ENCODE measurements around the gene CASP4.
"Not testable (repeated sequence)": the region's sequence is repeated elsewhere in the genome, so short reads cannot be mapped to it uniquely, and the experiment has no call there.

CASP4 gene

GRCh38 chr11:104968355-104968855 lies at the start of gene CASP4:
TSS of gene CASP4 (minus strand) at chr11:104968574. CDS start at chr11:104968525, 49 bp downstream.
- DNase-seq (ENCODE audit: low read depth), result no peak

- no peak for DNase-seq (ENCODE audit: low read depth)
Observed at GRCh38 chr11:105007463-105007862, 39.1 kb upstream of the CASP4 start.

- no peak for DNase-seq (ENCODE audit: low read depth)
Observed at GRCh38 chr11:105005451-105005845, 37.1 kb upstream of the CASP4 start.

GRCh38 chr11:105004021-105004420 lies 35.6 kb upstream of the CASP4 start:
- no peak for DNase-seq (ENCODE audit: low read depth)

GRCh38 chr11:105003151-105003550 lies 34.8 kb upstream of the CASP4 start:
- no peak for DNase-seq (ENCODE audit: low read depth)

GRCh38 chr11:105000797-105001196 lies 32.4 kb upstream of the CASP4 start:
- DNase-seq (ENCODE audit: low read depth), result no peak

GRCh38 chr11:105000167-105000566 lies 31.8 kb upstream of the CASP4 start:
- no peak for DNase-seq (ENCODE audit: low read depth)

- DNase-seq (ENCODE audit: low read depth), result no peak
Observed at GRCh38 chr11:104999721-105000120, 31.3 kb upstream of the CASP4 start.

GRCh38 chr11:104997288-104997687 lies 28.9 kb upstream of the CASP4 start:
- no peak for DNase-seq (ENCODE audit: low read depth)

- DNase-seq (ENCODE audit: low read depth), result no peak
Observed at GRCh38 chr11:104995001-104995408, 26.6 kb upstream of the CASP4 start.

GRCh38 chr11:104992781-104993180 lies 24.4 kb upstream of the CASP4 start:
- DNase-seq (ENCODE audit: low read depth), result no peak

GRCh38 chr11:104991994-104992393 lies 23.6 kb upstream of the CASP4 start:
- no peak for DNase-seq (ENCODE audit: low read depth)

GRCh38 chr11:104984808-104985207 lies 16.4 kb upstream of the CASP4 start:
- DNase-seq (ENCODE audit: low read depth), result no peak

GRCh38 chr11:104979839-104980238 lies 11.5 kb upstream of the CASP4 start:
- DNase-seq (ENCODE audit: low read depth), result no peak

- no peak for DNase-seq (ENCODE audit: low read depth)
Observed at GRCh38 chr11:104973616-104974015, 5.2 kb upstream of the CASP4 start.

- DNase-seq (ENCODE audit: low read depth), result not testable (repeated sequence)
Observed at GRCh38 chr11:104972924-104973323, 4.5 kb upstream of the CASP4 start.

- DNase-seq (ENCODE audit: low read depth), result no peak
Observed at GRCh38 chr11:104970756-104971155, 2.4 kb upstream of the CASP4 start.

GRCh38 chr11:104968856-104969776 lies 742 bp upstream of the CASP4 start:
- DNase-seq (ENCODE audit: low read depth), result no peak

- no peak for DNase-seq (ENCODE audit: low read depth)
Observed at GRCh38 chr11:104967534-104968354, 630 bp downstream of the CASP4 start.

- DNase-seq (ENCODE audit: low read depth), result no peak
Observed at GRCh38 chr11:104965735-104966134, 2.6 kb downstream of the CASP4 start.

- no peak for DNase-seq (ENCODE audit: low read depth)
Observed at GRCh38 chr11:104964247-104964646, 4.1 kb downstream of the CASP4 start.

- no peak for DNase-seq (ENCODE audit: low read depth)
Observed at GRCh38 chr11:104962852-104963251, 5.5 kb downstream of the CASP4 start.

GRCh38 chr11:104957280-104957679 lies 11.1 kb downstream of the CASP4 start:
- no peak for DNase-seq (ENCODE audit: low read depth)

Measured in CMK (cell line).